ENCODE measurements around the gene TBCCD1. TPM values are rescaled to one million over a fixed set of nuclear protein-coding genes. Genes with fewer than 3 reads are reported as not detected.

The TBCCD1 gene
- total and polyA plus RNA-seq, 2 experiments from 2014 or later: 13.1 to 14.9 TPM

GRCh38 chr3:186519021-186519658 is 48.0 kb downstream of the TBCCD1 start:
- Histone ChIP-seq H3K9me2 (replicated peaks; ENCODE audit: insufficient read depth) (no peaks in the 10 kb centered on the region), H3K27me3 (no peaks in the 10 kb centered on the region), H3K27ac (no peak overlapping the region), H3K4me3 (no peak overlapping the region), H3K4me2 (no peak overlapping the region), H3K9me3 (ENCODE audit: low read depth) (no peaks in the 10 kb centered on the region), H3K79me2 (no peaks in the 10 kb centered on the region), H3K4me1 (ENCODE audit: insufficient read depth) (no peaks in the 10 kb centered on the region), H2AFZ (no peak overlapping the region), H3K36me3 (replicated peaks; ENCODE audit: insufficient read depth, low read depth) (no peaks in the 10 kb centered on the region), H4K20me1 (ENCODE audit: insufficient read depth, poor library complexity, severe bottlenecking) (no peaks in the 10 kb centered on the region)
- no peak for TF ChIP-seq CTCF (IDR thresholded peaks at IDR 0.05; ENCODE audit: poor library complexity)
- no peak for TF ChIP-seq EZH2 (IDR thresholded peaks at IDR 0.05; ENCODE audit: borderline replicate concordance)
- no peak for TF ChIP-seq EZH2phosphoT487 (IDR thresholded peaks at IDR 0.05; ENCODE audit: low read depth, severe bottlenecking, unreplicated experiment)
- 80% methylated on average over 6 of the region's 6 CpGs for WGBS (ENCODE audit: low lambda C conversion rate, missing lambda C conversion rate)
- no peak for DNase-seq (ENCODE audit: low spot score)

GRCh38 chr3:186517218-186517617 is 49.9 kb downstream of the TBCCD1 start:
- no peak for TF ChIP-seq EZH2 (IDR thresholded peaks at IDR 0.05; ENCODE audit: borderline replicate concordance)
- no peak for TF ChIP-seq CTCF (IDR thresholded peaks at IDR 0.05; ENCODE audit: poor library complexity)
- no peak for TF ChIP-seq EZH2phosphoT487 (IDR thresholded peaks at IDR 0.05; ENCODE audit: low read depth, severe bottlenecking, unreplicated experiment)
- no peak overlapping the region for H3K27ac ChIP-seq
- DNase-seq (ENCODE audit: low spot score): no peak
- H2AFZ ChIP-seq: no peak overlapping the region
- H4K20me1 ChIP-seq (ENCODE audit: insufficient read depth, poor library complexity, severe bottlenecking): no peaks in the 10 kb centered on the region
- no peaks in the 10 kb centered on the region for H3K79me2 ChIP-seq
- H3K36me3 ChIP-seq (replicated peaks; ENCODE audit: insufficient read depth, low read depth): no peaks in the 10 kb centered on the region
- peaks cover 9% of the 10 kb centered on the region for H3K27me3 ChIP-seq
- WGBS (ENCODE audit: low lambda C conversion rate, missing lambda C conversion rate): 86% methylated on average over 4 of the region's 4 CpGs
- no peaks in the 10 kb centered on the region for H3K9me3 ChIP-seq (ENCODE audit: low read depth)
- no peaks in the 10 kb centered on the region for H3K9me2 ChIP-seq (replicated peaks; ENCODE audit: insufficient read depth)
- H3K4me3 ChIP-seq: no peak overlapping the region
- no peak overlapping the region for H3K4me2 ChIP-seq
- no peaks in the 10 kb centered on the region for H3K4me1 ChIP-seq (ENCODE audit: insufficient read depth)

- Histone ChIP-seq H4K20me1 (ENCODE audit: insufficient read depth, poor library complexity, severe bottlenecking) (no peaks in the 10 kb centered on the region), H3K27ac (no peak overlapping the region), H3K4me1 (ENCODE audit: insufficient read depth) (no peaks in the 10 kb centered on the region), H3K79me2 (no peaks in the 10 kb centered on the region), H3K4me3 (no peak overlapping the region), H3K9me3 (ENCODE audit: low read depth) (no peaks in the 10 kb centered on the region), H3K36me3 (replicated peaks; ENCODE audit: insufficient read depth, low read depth) (no peaks in the 10 kb centered on the region), H3K9me2 (replicated peaks; ENCODE audit: insufficient read depth) (no peaks in the 10 kb centered on the region), H2AFZ (no peak overlapping the region), H3K27me3 (peaks cover 9% of the 10 kb centered on the region), H3K4me2 (no peak overlapping the region)
- 85% methylated on average over 2 of the region's 2 CpGs for WGBS (ENCODE audit: low lambda C conversion rate, missing lambda C conversion rate)
- TF ChIP-seq CTCF (IDR thresholded peaks at IDR 0.05; ENCODE audit: poor library complexity) (no peak), EZH2 (IDR thresholded peaks at IDR 0.05; ENCODE audit: borderline replicate concordance) (no peak), EZH2phosphoT487 (IDR thresholded peaks at IDR 0.05; ENCODE audit: low read depth, severe bottlenecking, unreplicated experiment) (no peak)
- DNase-seq (ENCODE audit: low spot score): no peak
Observed at GRCh38 chr3:186516646-186517045, 50.5 kb downstream of the TBCCD1 start.
